ENCODE measurements around the gene DNAJB4. TPM values are rescaled to one million over a fixed set of nuclear protein-coding genes. Genes with fewer than 3 reads are reported as not detected.
A peak's percentile ranks its signal among the peaks of the same experiment; 100 is the strongest.

Gene DNAJB4
- total RNA-seq, 4 donors from 2014 or later = 38.0 to 70.9 (median 59.1) TPM

GRCh38 chr1:78005755-78006154 lies 1.0 kb downstream of the DNAJB4 start:
- no peak for TF ChIP-seq CTCF (IDR thresholded peaks at IDR 0.05)
- TF ChIP-seq POLR2A (IDR thresholded peaks at IDR 0.05) = peak; percentile 32 to 67
- intact Hi-C loops (cut with DNase I; ENCODE audit: low total_unique reads) = no loop called here
- peak in 1 of 2 donors; percentile 36 for DNase-seq
- Histone ChIP-seq H3K27me3 (no peaks in the 10 kb centered on the region), H3K4me1 (peaks cover 7 to 8% of the 10 kb centered on the region in 2 donors), H3K36me3 (no peaks in the 10 kb centered on the region), H3K27ac (peak overlapping the region; percentile 87 to 98), H3K9me3 (no peaks in the 10 kb centered on the region), H3K4me3 (peak overlapping the region; percentile 49 to 61)

GRCh38 chr1:78006521-78006920 lies 1.8 kb downstream of the DNAJB4 start:
- TF ChIP-seq CTCF (IDR thresholded peaks at IDR 0.05) (no peak), POLR2A (IDR thresholded peaks at IDR 0.05) (no peak)
- Histone ChIP-seq H3K36me3 (no peaks in the 10 kb centered on the region), H3K4me1 (peaks cover 7 to 8% of the 10 kb centered on the region in 2 donors), H3K27ac (peak overlapping the region; percentile 87 to 98), H3K27me3 (no peaks in the 10 kb centered on the region), H3K4me3 (peak overlapping the region; percentile 49 to 61), H3K9me3 (no peaks in the 10 kb centered on the region)
- no peak for DNase-seq
- intact Hi-C loops (cut with DNase I; ENCODE audit: low total_unique reads) = no loop called here

- Histone ChIP-seq H3K27me3 (no peaks in the 10 kb centered on the region), H3K4me3 (peak overlapping the region; percentile 49 to 61), H3K36me3 (no peaks in the 10 kb centered on the region), H3K27ac (peak overlapping the region; percentile 87 to 98), H3K9me3 (no peaks in the 10 kb centered on the region), H3K4me1 (peaks cover 7 to 8% of the 10 kb centered on the region in 2 donors)
- DNase-seq = no peak
- TF ChIP-seq POLR2A (IDR thresholded peaks at IDR 0.05) (no peak), CTCF (IDR thresholded peaks at IDR 0.05) (no peak)
- intact Hi-C loops (cut with DNase I; ENCODE audit: low total_unique reads) = no loop called here
Measured at GRCh38 chr1:78007677-78008341, 3.1 kb downstream of the DNAJB4 start.

- no peak for DNase-seq
- Histone ChIP-seq H3K9me3 (no peaks in the 10 kb centered on the region), H3K27ac (peak overlapping the region in 1 of 2 donors; percentile 98), H3K27me3 (no peaks in the 10 kb centered on the region), H3K4me3 (peak overlapping the region in 1 of 2 donors; percentile 0), H3K4me1 (peaks cover 5 to 7% of the 10 kb centered on the region in 2 donors), H3K36me3 (no peaks in the 10 kb centered on the region)
- intact Hi-C loops (cut with DNase I; ENCODE audit: low total_unique reads) = no loop called here
- TF ChIP-seq CTCF (IDR thresholded peaks at IDR 0.05) (no peak), POLR2A (IDR thresholded peaks at IDR 0.05) (no peak)
Measured at GRCh38 chr1:78009276-78009675, 4.5 kb downstream of the DNAJB4 start.

- peak overlapping the region in 1 of 2 donors; percentile 0 for H3K4me3 ChIP-seq
- DNase-seq = no peak
- H3K4me1 ChIP-seq = peaks cover 5 to 7% of the 10 kb centered on the region in 2 donors
- intact Hi-C loops (cut with DNase I; ENCODE audit: low total_unique reads) = no loop called here
- H3K27me3 ChIP-seq = no peaks in the 10 kb centered on the region
- TF ChIP-seq POLR2A (IDR thresholded peaks at IDR 0.05) (no peak), CTCF (IDR thresholded peaks at IDR 0.05) (no peak)
- H3K27ac ChIP-seq = peak overlapping the region; percentile 4 to 98
- H3K36me3 ChIP-seq = no peaks in the 10 kb centered on the region
- H3K9me3 ChIP-seq = no peaks in the 10 kb centered on the region
Measured at GRCh38 chr1:78009836-78010235, 5.1 kb downstream of the DNAJB4 start.
